Motor neuron (in vitro differentiated cells): ENCODE measurements around the gene PRAF2. TPM values are rescaled to one million over a fixed set of nuclear protein-coding genes. Genes with fewer than 3 reads are reported as not detected.
A peak's percentile ranks its signal among the peaks of the same experiment; 100 is the strongest.

ENCODE experiments used
- ATAC-seq, 8 experiments: fragments of 200-7000 bp; cut with Tn5 transposase; replicated peaks in 6 of 8; 2 replicates each; pipeline ENCODE4 v1.8.0; 2021; ENCODE audit warnings: mild to moderate bottlenecking in 8 of 8, moderate library complexity in 8 of 8
- H3K27ac ChIP-seq, 2 donors: fragments of 250-450 bp; sonication (Bioruptor Pico); 2 replicates each; pipeline ENCODE4 v1.9.0; 2021; ENCODE audit warnings: antibody characterized with exemption in 2 of 2, mild to moderate bottlenecking in 2 of 2, moderate library complexity in 1 of 2
- H3K4me1 ChIP-seq, 2 donors: fragments of 250-450 bp; sonication (Bioruptor Pico); replicated peaks in 1 of 2; 2 replicates each; pipeline ENCODE4 v1.6.1; 2021; ENCODE audit warnings: antibody characterized with exemption in 2 of 2, mild to moderate bottlenecking in 2 of 2, moderate library complexity in 1 of 2
- H3K4me3 ChIP-seq, 5 donors: fragments of 250-450 bp; sonication (Bioruptor Pico); 2 replicates each; pipeline ENCODE4 v1.9.0; 2021; ENCODE audit warnings: antibody characterized with exemption in 5 of 5, mild to moderate bottlenecking in 5 of 5, moderate library complexity in 4 of 5
- WGBS, 10 experiments: fragments of 450-650 bp; shearing (Covaris generic); methylation state at CpG; one replicate each; pipeline ENCODE4 v1.0.0; 2022; 5-methylcytosine and 5-hydroxymethylcytosine counted together
- in situ Hi-C, 9 experiments: fragments of 400-800 bp; cut with MboI; loops; one replicate each; pipeline ENCODE4 v1.15.0; 2021; ENCODE audit warnings: low sequenced_read_pairs in 9 of 9, low pct_unique_long_range_greater_than_20kb in 2 of 9; ENCODE audit not compliant: unreplicated experiment in 9 of 9
- total RNA-seq, 8 experiments: library from RNA; unstranded; fragments of 300-600 nt; gene quantifications; 2 replicates each; pipeline versions ENCODE4 v1.2.3 to v1.2.4, GENCODE V29; 2022

PRAF2 gene
- total RNA-seq, 8 experiments from 2014 or later = 9.9 to 29.1 (median 14.2) TPM

DNA sequence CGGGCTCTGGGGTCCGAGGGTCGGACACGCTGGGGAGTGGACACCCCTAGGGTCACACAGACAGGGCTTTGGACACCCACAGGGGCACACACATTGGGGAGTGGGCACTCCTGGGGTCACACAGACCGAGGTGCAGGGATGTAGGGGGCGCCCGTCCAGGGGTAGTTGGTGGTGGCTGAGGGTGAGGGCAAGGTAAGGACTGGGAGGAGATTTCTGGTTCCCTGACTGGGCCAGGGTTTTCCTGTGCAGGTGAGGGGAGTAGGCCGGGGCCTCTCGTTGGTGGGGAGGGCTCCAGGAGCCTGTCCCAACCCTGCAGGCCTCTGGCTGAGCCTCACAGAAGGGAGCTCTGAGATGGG is 27.8 kb upstream of the PRAF2 start:
- no peak overlapping the region for H3K27ac ChIP-seq
- in situ Hi-C loops = no loop called here

DNA sequence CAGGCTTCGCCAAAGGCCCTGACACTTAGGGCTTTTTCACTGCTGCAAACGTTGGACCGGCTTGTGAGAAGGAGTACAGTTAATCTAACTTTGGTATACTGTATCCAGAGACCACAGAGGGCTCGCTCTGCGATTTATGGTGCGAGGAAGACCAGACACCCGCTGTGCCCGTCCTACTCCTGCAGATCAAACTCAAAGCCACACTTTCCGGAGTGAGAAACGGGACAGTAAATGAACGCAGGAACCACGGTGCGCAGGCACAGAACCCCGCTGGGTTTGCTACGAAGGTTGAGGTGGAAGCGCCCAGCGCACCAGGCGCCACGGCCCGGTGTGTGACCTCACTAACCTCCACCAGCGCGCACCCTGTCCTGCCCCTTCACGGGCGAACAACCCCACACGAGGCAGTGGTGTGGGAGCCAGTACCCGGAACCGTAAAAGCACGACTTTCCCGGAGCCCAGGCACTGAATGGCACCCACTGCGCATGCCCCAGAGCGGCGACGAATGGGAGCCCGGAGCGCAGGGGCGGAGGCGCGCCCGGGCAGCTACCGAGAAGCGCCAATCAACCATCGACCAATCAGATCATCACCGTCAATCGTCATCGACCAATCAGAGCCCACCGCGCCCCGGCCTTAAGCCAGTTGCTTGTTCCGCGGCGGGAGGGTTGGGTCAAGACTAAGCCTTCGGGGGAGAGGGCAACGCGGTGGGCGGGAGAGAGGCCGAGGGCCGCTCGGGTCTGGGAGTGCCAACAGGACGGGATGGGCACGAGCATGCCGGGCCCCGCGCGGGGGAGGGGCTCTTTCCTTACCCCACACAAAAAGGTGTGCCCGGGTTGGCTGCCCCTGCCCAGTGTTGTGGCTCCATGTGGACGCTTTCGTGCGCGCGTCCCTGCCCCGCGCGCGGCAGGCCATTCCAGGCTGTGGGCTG is 27.2 kb upstream of the PRAF2 start:
- WGBS, 10 experiments = 0 to 30% (median 19%) methylated on average over 1 to 9 of the region's 74 CpGs; no CpG with 5 or more reads in 6 of the 10 experiments
- peak; percentile 95 to 99 (median 98) for ATAC-seq
- in situ Hi-C loops = no loop called here
- H3K4me3 ChIP-seq = peak overlapping the region; percentile 51 to 86 (median 79)
- H3K4me1 ChIP-seq = no peaks in the 10 kb centered on the region
- H3K27ac ChIP-seq = no peak overlapping the region

More for the DNA sequence above, 27.8 kb upstream of the PRAF2 start:
- Histone ChIP-seq H3K4me3 (peak overlapping the region; percentile 51 to 86 (median 79)), H3K4me1 (no peaks in the 10 kb centered on the region)
- WGBS, 10 experiments = no CpG with 5 or more reads among the region's 9 CpGs
- ATAC-seq = peak in 1 of 8 experiments; percentile 8

DNA sequence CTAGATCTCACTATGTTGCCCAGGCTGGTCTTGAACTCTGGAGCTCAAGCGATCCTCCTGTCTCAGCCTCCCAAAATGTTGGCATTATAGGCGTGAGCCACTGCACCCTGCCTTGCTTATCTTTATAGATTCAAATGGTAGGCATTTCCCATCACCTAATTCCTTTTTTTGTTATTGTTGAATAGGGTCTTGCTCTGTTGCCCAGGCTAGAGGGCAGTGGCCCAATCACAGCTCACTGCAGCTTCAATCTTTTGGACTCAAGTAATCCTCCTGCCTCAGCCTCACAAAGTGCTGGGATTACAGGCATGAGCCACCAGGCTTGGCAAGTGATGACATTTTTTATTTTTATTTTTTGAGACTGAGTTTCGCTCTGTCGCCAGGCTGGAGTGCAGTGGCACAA is 22.6 kb upstream of the PRAF2 start:
- Histone ChIP-seq H3K4me1 (no peaks in the 10 kb centered on the region), H3K27ac (no peak overlapping the region), H3K4me3 (no peak overlapping the region)
- ATAC-seq = no peak
- in situ Hi-C loops = no loop called here
- WGBS, 10 experiments = 78 to 100% methylated on average over 1 to 4 of the region's 4 CpGs; no CpG with 5 or more reads in 8 of the 10 experiments

- in situ Hi-C loops = no loop called here
- 3 to 100% (median 87%) methylated on average over 1 to 4 of the region's 4 CpGs; no CpG with 5 or more reads in 4 of the 10 experiments for WGBS, 10 experiments
Measured at GRCh38 chrX:49089553-49089952, 15.8 kb upstream of the PRAF2 start.

GRCh38 chrX:49082271-49082871 is 8.6 kb upstream of the PRAF2 start:
- H3K27ac ChIP-seq = no peak overlapping the region
- H3K4me3 ChIP-seq = no peak overlapping the region
- in situ Hi-C loops = no loop called here
- ATAC-seq = no peak
- peaks cover 0 to 5% of the 10 kb centered on the region in 2 donors for H3K4me1 ChIP-seq
- 0 to 100% (median 74%) methylated on average over 1 to 3 of the region's 4 CpGs; no CpG with 5 or more reads in 3 of the 10 experiments for WGBS, 10 experiments

More at GRCh38 chrX:49089553-49089952, 15.8 kb upstream of the PRAF2 start:
- Histone ChIP-seq H3K4me3 (no peak overlapping the region), H3K27ac (no peak overlapping the region), H3K4me1 (no peaks in the 10 kb centered on the region)
- no peak for ATAC-seq

DNA sequence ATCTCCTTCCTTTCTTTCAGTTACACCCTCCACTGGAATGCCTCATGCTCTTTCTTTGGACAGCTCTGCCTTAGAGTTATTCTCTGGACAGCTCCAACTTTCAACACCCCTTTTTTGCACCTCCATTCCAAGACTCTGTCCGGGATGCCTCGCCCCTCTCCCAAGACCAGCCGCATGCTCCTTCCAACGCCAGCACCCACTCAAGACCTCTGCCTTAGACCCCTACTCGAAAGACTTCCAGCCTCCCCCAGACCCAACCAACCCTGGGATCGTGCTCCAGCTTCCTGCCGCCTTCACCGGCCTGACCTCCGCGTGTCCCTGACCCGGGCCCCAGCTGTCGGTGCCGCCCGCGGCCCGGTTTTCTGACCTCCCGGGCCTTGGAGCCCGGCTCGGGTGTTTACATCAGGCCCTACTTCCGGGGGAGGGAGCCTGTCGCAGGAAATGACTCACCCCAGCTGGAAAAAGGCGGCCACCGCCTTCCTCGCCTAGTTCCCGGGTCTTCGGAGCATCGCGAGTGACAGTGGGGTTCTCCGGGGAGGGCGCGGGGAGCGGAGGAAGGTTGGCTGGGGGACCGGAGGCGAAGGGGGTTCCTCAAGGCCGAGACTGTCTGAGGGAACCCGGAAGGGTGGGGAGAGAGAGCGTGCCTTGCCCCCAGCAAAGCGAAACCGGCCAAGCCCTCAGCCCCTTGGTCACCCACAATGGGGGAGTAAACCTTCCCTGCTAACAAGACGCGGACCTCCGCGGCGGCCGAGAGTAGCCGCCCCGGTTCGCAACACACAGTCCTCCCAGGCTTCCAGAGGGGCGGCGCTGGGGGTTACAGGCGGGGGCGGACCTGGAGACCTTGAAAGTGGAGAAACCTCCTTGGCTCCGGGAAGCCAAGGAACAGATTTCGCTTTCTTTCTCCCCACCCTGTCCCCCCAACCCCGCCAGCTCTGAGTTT is 6.0 kb upstream of the PRAF2 start, which contains the start of gene WDR45:
Gene WDR45 (minus strand): TSS at position 399 of the 940 bp plus-strand sequence. CDS start 1,792 bp downstream, outside the sequence.
- Histone ChIP-seq H3K4me3 (peak within 1 kb of the TSS; percentile 47 to 75 (median 70)), H3K27ac (peak within 1 kb of the TSS; percentile 83 to 89), H3K4me1 (peaks cover 0 to 6% of the 10 kb centered on the region in 2 donors)
- in situ Hi-C loops = no loop called here
- 0 to 20% methylated on average over 1 to 2 of the region's 55 CpGs; no CpG with 5 or more reads in 8 of the 10 experiments for WGBS, 10 experiments
- ATAC-seq = peak; percentile 88 to 93 (median 92)

- WGBS, 10 experiments = 40% methylated on average over 1 of the region's 5 CpGs; no CpG with 5 or more reads in 9 of the 10 experiments
- in situ Hi-C loops = no loop called here
- peaks cover 5 to 12% of the 10 kb centered on the region in 2 donors for H3K4me1 ChIP-seq
- no peak for ATAC-seq
- no peak overlapping the region for H3K27ac ChIP-seq
- H3K4me3 ChIP-seq = no peak overlapping the region
Measured at GRCh38 chrX:49077941-49078340, 4.1 kb upstream of the PRAF2 start.

- no peak for ATAC-seq
- 0 to 60% methylated on average over 1 to 2 of the region's 13 CpGs; no CpG with 5 or more reads in 8 of the 10 experiments for WGBS, 10 experiments
- Histone ChIP-seq H3K27ac (no peak overlapping the region), H3K4me3 (no peak overlapping the region), H3K4me1 (peaks cover 5 to 18% of the 10 kb centered on the region in 2 donors)
- in situ Hi-C loops = no loop called here
Measured at GRCh38 chrX:49075347-49075746, 1.5 kb upstream of the PRAF2 start.

DNA sequence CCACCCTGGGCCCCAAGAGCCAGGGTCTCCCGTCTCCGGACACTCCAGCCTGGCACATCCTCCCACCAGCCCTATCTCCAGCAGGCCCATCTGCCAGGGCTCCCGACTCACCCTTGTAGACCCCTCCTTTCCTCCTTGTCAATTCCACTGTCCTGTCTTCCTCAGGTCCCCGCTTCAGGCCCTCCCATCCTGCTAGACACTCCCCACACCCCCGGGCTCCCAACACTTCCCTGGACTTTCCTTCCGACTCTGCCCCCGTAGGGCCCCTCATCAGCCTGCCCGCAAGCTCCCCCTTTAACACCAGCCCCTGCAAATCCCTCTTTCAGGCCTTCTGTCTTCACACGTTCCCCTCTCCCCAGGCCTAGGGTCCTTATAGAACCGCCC is 1.1 kb downstream of the PRAF2 start:
- Histone ChIP-seq H3K4me1 (peaks cover 5 to 14% of the 10 kb centered on the region in 2 donors), H3K4me3 (peak overlapping the region; percentile 63 to 86 (median 72)), H3K27ac (peak overlapping the region in 1 of 2 donors; percentile 56)
- in situ Hi-C loops = no loop called here
- ATAC-seq = peak in 3 of 8 experiments; percentile 2 to 9 (median 6)
- WGBS, 10 experiments = 80% methylated on average over 3 of the region's 10 CpGs; no CpG with 5 or more reads in 9 of the 10 experiments

DNA sequence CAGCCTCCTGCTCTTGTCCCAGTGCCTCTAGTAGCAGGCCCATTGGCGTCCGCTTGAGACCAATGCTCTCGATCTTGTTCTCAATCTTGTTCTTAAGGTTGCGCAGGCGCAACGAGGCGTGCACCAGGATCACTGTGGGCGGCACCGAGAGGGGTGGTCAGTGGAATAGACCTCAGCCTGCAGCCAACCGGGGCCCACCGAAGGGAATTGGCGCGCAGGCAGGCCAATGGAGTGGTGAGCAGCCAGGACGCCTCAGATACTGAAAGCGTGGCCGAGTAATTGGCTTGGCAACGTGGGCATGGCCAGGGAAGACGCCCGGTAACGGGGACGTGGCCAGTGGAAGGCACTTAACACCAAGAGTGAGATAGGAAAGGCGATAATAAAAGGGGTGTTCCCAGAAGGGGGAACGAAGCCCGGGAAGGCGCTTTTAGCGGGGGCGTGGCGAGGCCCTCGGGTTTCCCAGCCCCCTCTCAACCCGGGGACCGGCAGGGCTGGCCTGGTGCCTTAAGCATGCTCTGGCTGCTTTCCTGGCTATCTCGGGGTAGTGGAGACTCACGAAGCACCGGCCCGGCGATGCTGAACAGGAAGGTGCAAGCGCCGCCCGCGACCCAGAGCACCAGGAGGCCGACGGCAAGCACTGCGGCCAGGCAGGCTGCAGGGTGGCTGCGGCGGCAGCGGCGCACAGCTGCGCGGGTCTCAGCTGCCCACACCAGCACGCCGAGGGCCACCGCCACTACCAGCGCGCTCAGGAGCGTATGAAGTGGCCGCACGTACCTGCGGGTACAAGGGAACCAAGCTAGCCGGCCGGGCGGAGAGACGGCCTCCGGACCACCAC is 1.7 kb downstream of the PRAF2 start:
- peak; percentile 3 to 59 (median 34) for ATAC-seq

DNA sequence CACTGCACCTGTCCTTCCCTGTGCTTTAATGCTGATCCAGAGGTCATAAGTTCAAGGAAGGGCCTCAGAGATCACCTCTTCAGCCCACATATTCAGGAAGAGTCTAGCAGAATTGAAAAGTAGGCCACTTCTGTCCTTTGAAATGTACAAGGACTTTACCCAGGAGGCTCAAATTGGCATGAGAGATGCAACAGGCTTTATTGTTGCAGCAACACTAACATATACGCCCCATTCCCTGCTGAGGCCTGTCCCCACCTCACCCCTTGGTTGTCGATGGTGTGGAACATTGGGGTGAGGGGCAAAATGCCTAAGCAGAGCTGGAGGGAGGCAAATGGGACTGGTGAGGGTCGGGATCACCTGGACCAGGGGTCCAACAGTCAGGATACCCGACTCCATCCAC is 2.8 kb downstream of the PRAF2 start:
- in situ Hi-C loops = no loop called here
- H3K27ac ChIP-seq = no peak overlapping the region
- no peak for ATAC-seq

More for the DNA sequence above, 1.7 kb downstream of the PRAF2 start:
- in situ Hi-C loops = no loop called here
- 40 to 66% methylated on average over 1 to 7 of the region's 63 CpGs; no CpG with 5 or more reads in 8 of the 10 experiments for WGBS, 10 experiments
- peaks cover 5 to 14% of the 10 kb centered on the region in 2 donors for H3K4me1 ChIP-seq
- peak overlapping the region in 1 of 2 donors; percentile 56 for H3K27ac ChIP-seq
- peak overlapping the region in 4 of 5 donors; percentile 65 to 86 (median 77) for H3K4me3 ChIP-seq

More for the DNA sequence above, 2.8 kb downstream of the PRAF2 start:
- no peak overlapping the region for H3K4me3 ChIP-seq
- WGBS, 10 experiments = 52 to 100% (median 100%) methylated on average over 1 to 4 of the region's 4 CpGs; no CpG with 5 or more reads in 7 of the 10 experiments
- H3K4me1 ChIP-seq = peaks cover 5 to 14% of the 10 kb centered on the region in 2 donors
